Measurements from ENCODE around the gene ADSS1. TPM values are rescaled to one million over a fixed set of nuclear protein-coding genes. Genes with fewer than 3 reads are reported as not detected.

ADSS1 gene
- total and polyA plus RNA-seq, 10 donors = 2.7 to 11.7 (median 5.1) TPM

- TF ChIP-seq, protein P1, sequence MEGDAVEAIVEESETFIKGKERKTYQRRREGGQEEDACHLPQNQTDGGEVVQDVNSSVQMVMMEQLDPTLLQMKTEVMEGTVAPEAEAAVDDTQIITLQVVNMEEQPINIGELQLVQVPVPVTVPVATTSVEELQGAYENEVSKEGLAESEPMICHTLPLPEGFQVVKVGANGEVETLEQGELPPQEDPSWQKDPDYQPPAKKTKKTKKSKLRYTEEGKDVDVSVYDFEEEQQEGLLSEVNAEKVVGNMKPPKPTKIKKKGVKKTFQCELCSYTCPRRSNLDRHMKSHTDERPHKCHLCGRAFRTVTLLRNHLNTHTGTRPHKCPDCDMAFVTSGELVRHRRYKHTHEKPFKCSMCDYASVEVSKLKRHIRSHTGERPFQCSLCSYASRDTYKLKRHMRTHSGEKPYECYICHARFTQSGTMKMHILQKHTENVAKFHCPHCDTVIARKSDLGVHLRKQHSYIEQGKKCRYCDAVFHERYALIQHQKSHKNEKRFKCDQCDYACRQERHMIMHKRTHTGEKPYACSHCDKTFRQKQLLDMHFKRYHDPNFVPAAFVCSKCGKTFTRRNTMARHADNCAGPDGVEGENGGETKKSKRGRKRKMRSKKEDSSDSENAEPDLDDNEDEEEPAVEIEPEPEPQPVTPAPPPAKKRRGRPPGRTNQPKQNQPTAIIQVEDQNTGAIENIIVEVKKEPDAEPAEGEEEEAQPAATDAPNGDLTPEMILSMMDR (IDR thresholded peaks at IDR 0.05 in 8 of 11, conservative IDR thresholded peaks at IDR 0.05 in 3 of 11) = no peak
- TF ChIP-seq POLR2AphosphoS5 (IDR thresholded peaks at IDR 0.05) (peak in 2 of 3 donors; percentile 22 to 32), POLR2A (IDR thresholded peaks at IDR 0.05) (no peak)
- DNase-seq = peak; percentile 88
- no peaks in the 10 kb centered on the region for H3K9me3 ChIP-seq
- H3K4me1 ChIP-seq = peaks cover 43 to 95% (median 83%) of the 10 kb centered on the region in 6 donors
- H3K4me3 ChIP-seq = peak overlapping the region in 1 of 8 donors; percentile 43
- WGBS, 5 donors = 34 to 68% (median 65%) methylated on average over 4 to 7 of the region's 7 CpGs
- H3K27ac ChIP-seq = peak overlapping the region in 7 of 8 donors; percentile 16 to 84 (median 65)
- intact Hi-C loops (cut with DNase I; ENCODE audit: low total_unique reads) = no loop called here
- H3K36me3 ChIP-seq = peaks cover 0 to 93% (median 17%) of the 10 kb centered on the region in 6 donors
- no peaks in the 10 kb centered on the region for H3K27me3 ChIP-seq (replicated peaks in 1 of 7)
These were observed 63.7 kb downstream of the ADSS1 start for GRCh38 chr14:104787736-104788135.

- H3K9me3 ChIP-seq = no peaks in the 10 kb centered on the region
- no peaks in the 10 kb centered on the region for H3K27me3 ChIP-seq (replicated peaks in 1 of 7)
- peaks cover 0 to 90% (median 17%) of the 10 kb centered on the region in 6 donors for H3K36me3 ChIP-seq
- H3K4me1 ChIP-seq = peaks cover 49 to 99% (median 88%) of the 10 kb centered on the region in 6 donors
- peak overlapping the region in 7 of 8 donors; percentile 16 to 84 (median 65) for H3K27ac ChIP-seq
- H3K4me3 ChIP-seq = peak overlapping the region in 1 of 8 donors; percentile 43
- 87 to 92% (median 91%) methylated on average over 11 to 14 of the region's 14 CpGs for WGBS, 5 donors
- TF ChIP-seq POLR2A (IDR thresholded peaks at IDR 0.05) = no peak
- TF ChIP-seq, protein P1 (IDR thresholded peaks at IDR 0.05 in 8 of 11, conservative IDR thresholded peaks at IDR 0.05 in 3 of 11) = no peak
- no peak for TF ChIP-seq POLR2AphosphoS5 (IDR thresholded peaks at IDR 0.05)
- intact Hi-C loops (cut with DNase I; ENCODE audit: low total_unique reads) = no loop called here
- DNase-seq = no peak
These were observed 64.3 kb downstream of the ADSS1 start for GRCh38 chr14:104788161-104788818.

DNA sequence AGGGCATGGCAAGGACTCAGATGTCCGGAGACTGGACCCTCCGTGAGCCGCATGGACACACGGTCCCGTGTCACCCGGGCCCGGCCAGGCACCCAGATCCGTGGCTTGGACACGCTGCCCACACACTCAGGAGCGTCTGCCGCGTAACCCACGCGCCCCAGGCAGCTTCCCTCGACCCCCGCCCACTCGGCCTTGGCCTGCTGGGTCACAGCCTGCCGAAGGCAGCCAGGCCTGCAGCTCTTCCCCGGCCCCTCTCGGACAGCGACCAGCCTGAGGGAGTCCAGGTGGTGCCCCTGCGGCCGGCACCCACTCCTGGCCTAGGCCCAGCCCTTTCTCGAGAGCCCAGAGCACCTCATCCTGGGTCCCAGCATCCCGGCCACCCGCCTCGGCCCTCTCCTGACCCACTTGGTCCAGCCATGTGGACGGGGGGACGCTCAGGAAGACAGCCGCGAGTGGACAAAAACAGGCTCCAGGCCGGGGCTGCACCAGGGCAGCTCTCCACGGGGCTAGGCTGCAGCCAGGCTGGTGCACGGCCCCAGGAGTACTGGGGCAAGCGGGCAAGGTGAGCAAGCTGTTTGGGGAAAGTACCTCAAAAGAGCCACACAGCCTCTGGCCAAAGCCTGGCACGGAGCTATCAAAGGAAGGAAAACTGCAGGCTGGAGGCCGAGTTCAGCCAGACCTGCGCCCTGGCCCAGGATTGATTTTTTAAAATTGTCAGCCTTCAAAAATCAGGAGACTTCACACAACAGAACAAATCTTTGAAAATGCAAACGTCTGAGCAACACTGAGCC is 65.0 kb downstream of the ADSS1 start:
- Histone ChIP-seq H3K27ac (peak overlapping the region in 2 of 8 donors; percentile 70 to 84), H3K36me3 (peaks cover 0 to 82% (median 17%) of the 10 kb centered on the region in 6 donors), H3K4me1 (peaks cover 56 to 100% (median 93%) of the 10 kb centered on the region in 6 donors), H3K9me3 (no peaks in the 10 kb centered on the region), H3K4me3 (no peak overlapping the region), H3K27me3 (replicated peaks in 1 of 7) (no peaks in the 10 kb centered on the region)
- no peak for DNase-seq
- TF ChIP-seq, protein P1 (IDR thresholded peaks at IDR 0.05 in 8 of 11, conservative IDR thresholded peaks at IDR 0.05 in 3 of 11) = no peak
- peak in 1 of 3 donors; percentile 31 for TF ChIP-seq POLR2AphosphoS5 (IDR thresholded peaks at IDR 0.05)
- WGBS, 5 donors = 74 to 84% (median 77%) methylated on average over 32 to 39 of the region's 39 CpGs
- intact Hi-C loops (cut with DNase I; ENCODE audit: low total_unique reads) = no loop called here
